GM10847 (cell line): ENCODE results near the gene ESRRA.

Experiments used
- POLR2A ChIP-seq: IDR thresholded peaks from 2 replicates; pipeline ENCODE4 v1.6.1; 2011; ENCODE audit not compliant: insufficient read length; ENCODE audit errors: extremely low read depth

ESRRA gene

DNA sequence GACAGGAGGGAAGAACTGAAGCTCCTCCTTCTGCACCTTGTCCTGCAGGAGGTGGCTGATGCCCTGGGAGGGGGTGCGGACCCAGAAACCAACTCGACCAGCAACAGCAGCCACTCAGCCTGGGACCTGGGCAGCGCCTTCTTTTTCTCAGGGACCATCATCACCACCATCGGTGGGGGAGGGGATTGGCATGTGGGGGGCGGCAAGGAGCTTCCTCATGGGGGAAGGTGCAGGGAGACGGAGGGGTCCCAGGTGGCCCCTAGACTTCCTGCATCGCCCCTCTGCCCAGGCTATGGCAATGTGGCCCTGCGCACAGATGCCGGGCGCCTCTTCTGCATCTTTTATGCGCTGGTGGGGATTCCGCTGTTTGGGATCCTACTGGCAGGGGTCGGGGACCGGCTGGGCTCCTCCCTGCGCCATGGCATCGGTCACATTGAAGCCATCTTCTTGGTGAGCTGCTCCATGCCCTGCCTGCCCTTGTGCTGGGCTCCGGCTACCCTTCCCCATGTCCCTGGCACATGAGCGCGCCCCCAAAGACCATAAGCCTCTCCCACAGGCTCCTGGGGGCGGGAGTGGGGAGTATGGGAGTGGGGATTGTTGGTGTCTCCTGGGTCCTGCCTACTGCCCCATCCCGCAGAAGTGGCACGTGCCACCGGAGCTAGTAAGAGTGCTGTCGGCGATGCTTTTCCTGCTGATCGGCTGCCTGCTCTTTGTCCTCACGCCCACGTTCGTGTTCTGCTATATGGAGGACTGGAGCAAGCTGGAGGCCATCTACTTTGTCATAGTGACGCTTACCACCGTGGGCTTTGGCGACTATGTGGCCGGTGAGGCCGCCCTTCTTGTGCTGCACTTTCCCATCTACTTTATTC is 8.3 kb upstream of the ESRRA start:
- no peak for TF ChIP-seq POLR2A

DNA sequence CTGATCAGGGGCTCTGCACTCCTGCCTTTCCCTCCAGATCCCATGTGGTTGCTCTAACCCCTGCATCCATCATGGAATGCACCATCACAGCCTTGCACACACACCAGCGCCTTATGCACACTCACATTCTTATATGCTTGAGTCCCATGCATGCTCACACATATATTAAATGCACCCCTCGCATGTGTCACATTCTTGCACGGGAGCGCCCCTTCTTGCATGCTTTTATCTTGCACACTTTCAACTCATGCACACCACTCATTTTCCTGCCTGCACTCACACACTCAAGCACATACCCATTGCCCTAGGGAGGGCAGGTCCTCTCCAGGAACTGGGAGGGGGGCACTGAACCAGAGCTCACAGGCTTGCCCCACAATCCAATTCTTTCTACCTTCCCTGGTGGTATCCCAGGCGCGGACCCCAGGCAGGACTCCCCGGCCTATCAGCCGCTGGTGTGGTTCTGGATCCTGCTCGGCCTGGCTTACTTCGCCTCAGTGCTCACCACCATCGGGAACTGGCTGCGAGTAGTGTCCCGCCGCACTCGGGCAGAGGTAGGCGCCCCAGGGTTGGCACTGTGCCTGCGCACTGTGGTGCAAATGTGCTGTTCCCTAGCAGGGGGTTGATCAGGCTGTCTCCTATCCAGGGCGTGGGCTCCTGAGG is 7.5 kb upstream of the ESRRA start:
- TF ChIP-seq POLR2A, result no peak

DNA sequence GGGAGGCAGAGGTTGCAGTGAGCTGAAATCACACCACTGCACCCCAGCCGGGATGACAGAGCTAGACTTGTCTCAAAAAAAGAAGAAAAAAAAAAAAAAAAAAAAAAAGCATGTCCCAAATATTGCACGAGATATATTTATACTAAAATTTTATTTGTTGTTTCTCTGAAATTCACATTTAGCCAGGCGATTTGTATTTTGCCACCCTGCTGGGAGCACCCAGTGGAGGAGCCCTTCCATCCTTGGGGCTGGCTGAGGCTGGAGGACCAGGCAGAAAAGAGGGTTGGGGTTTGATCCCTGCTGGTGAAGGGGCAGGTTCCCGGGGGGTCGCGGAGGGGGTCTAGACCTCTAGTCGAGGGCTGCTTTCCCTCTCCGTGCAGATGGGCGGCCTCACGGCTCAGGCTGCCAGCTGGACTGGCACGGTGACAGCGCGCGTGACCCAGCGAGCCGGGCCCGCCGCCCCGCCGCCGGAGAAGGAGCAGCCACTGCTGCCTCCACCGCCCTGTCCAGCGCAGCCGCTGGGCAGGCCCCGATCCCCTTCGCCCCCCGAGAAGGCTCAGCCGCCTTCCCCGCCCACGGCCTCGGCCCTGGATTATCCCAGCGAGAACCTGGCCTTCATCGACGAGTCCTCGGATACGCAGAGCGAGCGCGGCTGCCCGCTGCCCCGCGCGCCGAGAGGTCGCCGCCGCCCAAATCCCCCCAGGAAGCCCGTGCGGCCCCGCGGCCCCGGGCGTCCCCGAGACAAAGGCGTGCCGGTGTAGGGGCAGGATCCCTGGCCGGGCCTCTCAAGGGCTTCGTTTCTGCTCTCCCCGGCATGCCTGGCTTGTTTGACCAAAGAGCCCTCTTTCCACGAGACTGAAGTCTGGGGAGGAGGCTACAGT is 6.1 kb upstream of the ESRRA start:
- TF ChIP-seq POLR2A, result no peak

DNA sequence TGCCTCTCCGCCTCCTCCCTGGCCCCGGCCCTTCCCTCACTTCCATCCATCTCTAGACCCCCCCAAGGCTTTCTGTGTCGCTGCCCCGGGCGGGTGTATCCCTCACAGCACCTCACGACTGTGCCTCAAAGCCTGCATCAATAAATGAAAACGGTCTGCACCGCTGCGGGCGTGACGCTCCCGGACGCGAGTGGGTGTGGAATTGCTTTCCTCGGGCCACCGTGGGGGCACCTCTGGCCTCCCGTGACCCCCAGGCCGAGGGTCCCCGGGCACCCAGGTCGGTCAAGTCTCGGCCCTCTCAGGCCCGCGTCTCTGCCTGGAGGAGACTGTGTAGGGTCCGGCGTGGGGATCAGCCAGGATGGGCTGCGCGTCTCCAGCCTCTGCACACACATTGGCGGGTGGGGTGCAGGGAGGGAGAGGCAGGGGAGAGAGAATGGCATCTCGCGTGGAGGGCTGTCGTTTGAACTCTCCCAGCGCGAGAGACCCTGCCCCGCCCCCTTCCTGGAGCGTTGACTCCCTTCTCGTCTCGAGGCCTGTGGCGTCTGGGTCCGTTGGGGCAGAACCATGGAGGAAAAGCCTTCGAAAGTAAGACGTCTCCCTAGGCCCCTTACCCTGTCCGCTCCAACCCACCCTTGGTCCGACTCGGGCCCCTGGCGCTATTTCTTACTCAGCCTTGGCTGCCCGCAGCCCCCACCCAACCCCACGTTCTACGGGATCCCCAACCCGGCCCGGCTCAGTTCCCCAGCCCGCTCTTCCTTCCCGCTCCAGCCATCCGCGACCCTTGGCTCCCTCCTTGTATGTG is 5.3 kb upstream of the ESRRA start, which contains the start of gene CATSPERZ:
Gene CATSPERZ, plus strand, starts transcription at position 512 of the 802 bp plus-strand sequence. Its CDS starts 53 bp downstream, at position 565.
- TF ChIP-seq POLR2A, result no peak

DNA sequence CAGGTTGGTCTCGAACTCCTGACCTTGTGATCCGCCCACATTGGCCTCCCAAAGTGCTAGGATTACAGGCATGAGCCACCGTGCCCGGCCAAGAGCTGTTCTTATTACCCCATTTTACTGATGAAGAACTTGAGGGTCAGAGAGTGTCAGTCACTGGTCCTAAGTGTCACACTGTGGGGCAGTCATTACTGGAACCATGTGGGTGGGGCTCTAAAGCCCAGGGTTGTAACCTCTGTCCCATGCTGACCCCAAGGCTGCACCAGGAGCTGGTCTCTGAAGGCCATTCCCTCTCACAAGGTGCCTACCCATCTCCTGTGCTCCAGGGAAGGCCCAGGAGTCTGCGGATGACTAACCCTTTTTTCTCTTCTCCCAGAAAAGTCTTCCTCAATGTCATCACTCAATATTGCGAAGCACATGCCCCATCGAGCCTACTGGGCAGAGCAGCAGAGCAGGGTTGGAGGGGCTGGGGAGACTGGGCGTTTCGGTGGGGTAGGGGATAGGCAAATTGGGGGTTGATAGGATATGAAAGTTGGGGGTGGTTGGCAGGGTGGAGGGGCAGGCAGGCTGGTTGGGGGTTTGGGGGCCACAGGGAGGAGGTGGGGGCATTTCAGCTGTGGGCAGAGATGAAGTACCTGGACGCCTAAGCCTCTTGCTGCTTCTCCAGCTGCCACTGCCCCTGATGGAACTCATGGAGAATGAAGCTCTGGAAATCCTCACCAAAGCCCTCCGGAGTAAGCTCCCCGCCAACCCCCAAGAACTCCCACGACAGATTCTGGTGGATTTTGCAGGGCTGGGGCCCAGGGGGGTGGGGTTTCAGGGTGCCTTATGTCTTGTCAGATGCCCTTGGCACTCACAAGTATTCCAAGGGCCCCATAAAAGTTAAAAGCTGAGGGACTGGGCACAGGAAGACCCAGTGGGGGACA is 2.0 kb upstream of the ESRRA start:
- no peak for TF ChIP-seq POLR2A

DNA sequence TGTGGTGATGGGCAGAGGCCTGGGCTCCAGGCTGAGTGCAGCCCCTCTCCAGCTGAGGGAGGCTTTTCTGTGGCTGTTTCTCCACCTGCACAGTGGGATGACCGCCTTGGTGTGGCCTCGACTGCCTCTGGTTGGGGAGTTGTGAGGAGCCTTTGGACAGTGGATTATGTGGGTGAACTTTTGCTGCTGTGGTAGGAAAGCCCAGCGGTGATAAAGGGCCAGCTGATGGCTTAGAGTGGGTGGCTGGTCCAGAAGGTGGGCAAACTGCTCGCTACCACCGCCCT is 1.4 kb upstream of the ESRRA start:
- TF ChIP-seq POLR2A, result no peak

DNA sequence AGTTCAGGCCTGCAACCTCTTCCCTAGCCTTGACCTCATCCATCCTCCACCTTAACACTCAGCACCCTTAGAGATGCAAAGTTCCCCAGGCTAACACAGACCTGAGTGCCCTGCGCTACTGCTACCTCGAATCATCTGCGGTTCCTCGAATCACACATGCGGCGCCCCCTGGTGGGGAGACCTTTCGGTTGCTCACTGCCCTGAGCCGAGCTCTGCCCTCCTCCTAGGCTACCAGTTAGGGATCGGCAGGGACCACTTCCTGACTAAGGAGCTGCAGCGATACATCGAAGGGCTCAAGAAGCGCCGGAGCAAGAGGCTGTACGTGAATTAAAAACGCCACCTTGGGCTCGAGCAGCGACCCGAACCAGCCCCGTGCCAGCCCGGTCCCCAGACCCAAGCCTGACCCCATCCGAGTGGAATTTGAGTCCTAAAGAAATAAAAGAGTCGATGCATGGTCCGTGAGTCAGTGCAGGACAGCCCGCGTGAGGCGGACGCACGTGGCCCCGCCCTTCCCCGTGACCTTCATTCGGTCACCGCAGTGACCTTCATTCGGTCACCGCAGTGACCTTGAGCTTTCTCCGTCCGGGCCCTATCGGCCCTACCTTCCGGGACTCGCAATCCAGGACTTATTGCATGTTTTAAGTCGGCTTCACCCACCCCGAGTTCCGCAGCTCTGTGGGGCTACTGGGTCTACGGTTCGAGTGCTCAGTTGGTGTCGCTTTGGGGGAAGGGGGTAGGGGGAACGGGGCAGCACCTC is 830 bp upstream of the ESRRA start:
- TF ChIP-seq POLR2A, result peak; percentile 50

DNA sequence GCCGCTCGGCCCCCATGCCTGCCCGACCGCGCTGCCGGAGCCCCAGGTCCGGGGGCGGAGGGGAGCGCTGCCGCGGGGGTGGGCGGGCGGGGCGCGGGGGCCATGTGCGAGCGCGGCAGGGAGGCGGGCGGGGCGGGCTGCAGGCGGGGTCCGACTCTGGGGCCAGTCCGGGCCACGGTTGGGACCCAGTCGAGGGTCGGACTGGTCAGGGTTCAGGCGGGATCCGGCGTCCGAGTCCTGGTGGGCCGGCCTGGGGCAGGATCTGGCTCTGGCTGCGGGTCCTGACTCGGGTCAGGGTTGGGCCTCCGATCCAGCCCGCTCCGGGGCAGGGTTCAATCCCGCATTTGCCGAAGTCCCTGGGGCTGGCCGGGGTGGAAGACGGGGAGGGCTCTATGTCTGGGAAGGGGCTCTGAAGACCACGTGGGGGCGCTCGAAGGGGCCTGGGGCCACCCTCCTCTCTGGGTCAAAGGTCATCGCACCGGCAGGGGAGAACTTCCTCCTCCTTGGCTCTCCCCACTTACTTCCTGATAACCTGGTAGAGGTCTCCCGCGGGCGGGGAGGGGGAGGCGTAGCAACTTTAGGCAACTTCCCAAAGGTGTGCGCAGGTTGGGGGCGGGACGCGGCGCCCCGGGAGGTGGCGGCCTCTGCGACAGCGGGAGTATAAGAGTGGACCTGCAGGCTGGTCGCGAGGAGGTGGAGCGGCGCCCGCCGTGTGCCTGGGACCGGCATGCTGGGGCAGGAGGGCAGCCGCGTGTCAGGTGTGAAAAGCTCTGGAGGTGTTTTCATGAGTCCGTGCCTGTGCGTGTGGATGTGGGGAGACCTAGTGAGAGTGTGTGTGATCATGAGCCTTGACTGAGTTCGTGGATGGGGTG is 603 bp downstream of the ESRRA start:
- TF ChIP-seq POLR2A, result peak; percentile 24

DNA sequence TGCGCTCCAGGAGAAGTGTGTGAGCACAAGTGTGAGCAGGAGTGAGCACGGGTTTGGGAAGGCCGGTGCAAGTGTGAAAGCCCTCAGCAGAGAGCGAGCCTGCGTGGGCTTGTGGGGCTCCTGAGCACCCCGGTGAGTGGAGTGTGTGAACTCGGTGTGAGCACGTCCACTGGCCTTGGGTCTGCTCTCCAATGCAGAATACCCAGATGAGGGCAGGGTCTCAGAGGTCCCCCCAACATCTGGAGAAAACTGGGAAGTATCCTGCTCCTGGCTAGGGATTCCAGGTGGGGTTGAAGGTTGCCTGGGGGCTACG is 1.2 kb downstream of the ESRRA start:
- TF ChIP-seq POLR2A, result no peak

DNA sequence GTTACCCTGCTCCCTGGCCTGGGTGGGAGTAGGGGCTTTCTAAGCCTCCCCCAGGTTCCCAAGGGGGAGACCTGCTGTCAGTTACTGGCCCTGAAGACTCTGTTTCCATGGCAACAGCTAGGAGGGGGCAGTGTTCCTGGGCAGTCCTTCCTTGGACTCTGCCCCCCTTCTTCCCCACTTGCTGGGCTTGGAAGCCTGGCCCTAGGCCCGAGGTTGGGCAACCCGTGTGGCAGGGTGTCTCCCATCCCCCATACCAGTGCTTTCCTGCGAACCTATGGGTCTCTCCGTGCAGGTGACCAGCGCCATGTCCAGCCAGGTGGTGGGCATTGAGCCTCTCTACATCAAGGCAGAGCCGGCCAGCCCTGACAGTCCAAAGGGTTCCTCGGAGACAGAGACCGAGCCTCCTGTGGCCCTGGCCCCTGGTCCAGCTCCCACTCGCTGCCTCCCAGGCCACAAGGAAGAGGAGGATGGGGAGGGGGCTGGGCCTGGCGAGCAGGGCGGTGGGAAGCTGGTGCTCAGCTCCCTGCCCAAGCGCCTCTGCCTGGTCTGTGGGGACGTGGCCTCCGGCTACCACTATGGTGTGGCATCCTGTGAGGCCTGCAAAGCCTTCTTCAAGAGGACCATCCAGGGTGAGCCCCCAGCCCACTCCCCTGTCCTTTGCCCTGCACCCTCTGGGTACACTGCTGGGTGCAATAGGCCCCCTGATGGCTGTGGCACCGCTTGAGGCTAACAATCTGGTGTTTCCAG is 1.7 kb downstream of the ESRRA start:
- no peak for TF ChIP-seq POLR2A

DNA sequence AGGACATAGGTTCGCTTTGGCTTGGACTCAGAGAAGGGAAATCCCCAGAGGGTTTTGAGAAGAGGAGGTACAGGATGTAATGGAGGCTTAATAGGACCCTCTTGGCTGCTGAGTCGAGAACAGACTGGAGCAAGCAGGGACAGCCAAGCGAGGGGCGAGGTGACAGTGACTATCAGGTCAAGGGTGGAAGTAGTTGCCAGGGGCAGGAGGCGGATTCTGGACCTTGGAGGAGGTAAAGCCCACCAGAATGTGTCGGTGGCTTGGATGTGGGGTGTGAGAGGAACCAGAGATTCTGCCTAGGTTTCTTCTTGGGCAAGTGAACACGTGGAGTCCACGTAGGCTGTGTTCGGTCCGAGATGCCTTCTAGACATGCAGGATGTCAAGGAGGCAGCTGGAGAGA is 7.6 kb downstream of the ESRRA start:
- no peak for TF ChIP-seq POLR2A
